Measurements from ENCODE around the gene ATP12A. TPM values are rescaled to one million over a fixed set of nuclear protein-coding genes. Genes with fewer than 3 reads are reported as not detected.
A peak's percentile ranks its signal among the peaks of the same experiment; 100 is the strongest.

The ATP12A gene
- total RNA-seq, 1 experiment from 2014 or later = not detected

DNA sequence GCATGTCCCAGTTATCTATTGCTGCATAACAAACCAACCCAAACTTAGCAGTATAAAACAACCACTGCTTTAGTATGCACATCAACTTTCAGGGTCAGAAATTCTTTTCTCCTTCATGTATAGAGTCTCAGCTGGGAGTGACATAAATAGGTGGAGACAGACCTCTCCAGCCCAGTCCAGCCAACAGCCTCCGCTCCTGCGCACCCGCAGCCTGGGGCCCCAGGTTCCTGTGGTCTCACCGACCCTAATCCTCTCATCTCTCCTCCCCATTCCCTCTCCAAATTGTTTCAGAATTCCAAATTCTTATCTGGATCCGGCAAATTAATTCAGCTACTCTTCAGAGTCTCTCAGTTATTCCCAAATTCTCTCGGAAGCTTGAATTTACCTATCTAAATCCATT lies 522 bp upstream of the ATP12A start:
- no peak overlapping the region for H2AFZ ChIP-seq (ENCODE audit: low read length)
- H3K9me3 ChIP-seq (ENCODE audit: low read length) = no peaks in the 10 kb centered on the region
- H3K9ac ChIP-seq (ENCODE audit: low read length) = no peak overlapping the region
- no peaks in the 10 kb centered on the region for H3K27me3 ChIP-seq (ENCODE audit: low read length)
- no peaks in the 10 kb centered on the region for H3K79me2 ChIP-seq (ENCODE audit: low read length)
- no peak overlapping the region for H3K4me3 ChIP-seq (ENCODE audit: low read length)
- H3K4me2 ChIP-seq (ENCODE audit: low read depth, low read length, poor library complexity, severe bottlenecking) = no peak overlapping the region
- H3K36me3 ChIP-seq (ENCODE audit: insufficient read depth, low read length) = no peaks in the 10 kb centered on the region
- H4K20me1 ChIP-seq (ENCODE audit: insufficient read depth, low read depth, low read length) = no peaks in the 10 kb centered on the region
- no peak for DNase-seq
- peaks cover 9% of the 10 kb centered on the region for H3K4me1 ChIP-seq (ENCODE audit: low read length)
- no peak overlapping the region for H3K27ac ChIP-seq (ENCODE audit: low read length)
- no peaks in the 10 kb centered on the region for H3K9me2 ChIP-seq (replicated peaks; ENCODE audit: insufficient read depth, low read length)

DNA sequence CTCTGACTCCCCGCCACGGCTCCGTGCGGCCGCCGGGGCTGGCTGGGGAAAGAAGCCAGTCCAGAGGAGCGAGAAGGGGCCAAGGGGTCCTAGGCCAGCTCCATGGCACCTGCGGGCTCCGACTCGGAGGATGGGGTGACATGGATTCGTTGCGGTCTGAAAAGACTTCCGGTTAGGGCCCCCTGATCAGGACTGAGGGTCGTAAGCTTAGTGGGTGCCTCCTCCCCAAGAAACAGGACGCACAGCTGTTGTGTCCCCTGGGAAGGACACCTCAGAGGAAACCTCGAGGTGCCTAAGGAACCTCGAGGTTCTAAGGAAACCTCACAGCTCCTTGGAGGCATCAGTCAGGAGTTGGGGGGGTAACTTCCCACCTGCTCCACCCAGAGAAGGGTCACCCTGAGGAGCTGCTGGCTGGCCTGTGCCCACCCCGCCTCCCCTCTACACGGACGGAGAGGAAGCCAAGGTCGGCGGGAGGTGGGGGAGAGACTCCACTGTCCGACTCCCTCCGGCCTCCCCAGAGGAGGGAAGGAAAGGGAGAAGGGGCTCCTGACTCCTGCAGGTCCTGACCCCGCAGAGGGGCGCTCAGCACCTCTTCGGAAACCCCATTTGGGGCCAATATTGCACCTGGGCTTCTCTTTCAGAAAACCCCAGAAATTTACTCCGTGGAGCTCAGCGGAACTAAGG lies 855 bp downstream of the ATP12A start:
- Histone ChIP-seq H3K4me2 (ENCODE audit: low read depth, low read length, poor library complexity, severe bottlenecking) (no peak overlapping the region), H2AFZ (ENCODE audit: low read length) (no peak overlapping the region), H3K4me3 (ENCODE audit: low read length) (no peak overlapping the region), H3K27me3 (ENCODE audit: low read length) (no peaks in the 10 kb centered on the region), H3K27ac (ENCODE audit: low read length) (no peak overlapping the region), H3K9ac (ENCODE audit: low read length) (no peak overlapping the region), H3K79me2 (ENCODE audit: low read length) (no peaks in the 10 kb centered on the region), H3K9me3 (ENCODE audit: low read length) (no peaks in the 10 kb centered on the region), H3K4me1 (ENCODE audit: low read length) (peaks cover 15% of the 10 kb centered on the region), H3K9me2 (replicated peaks; ENCODE audit: insufficient read depth, low read length) (no peaks in the 10 kb centered on the region), H4K20me1 (ENCODE audit: insufficient read depth, low read depth, low read length) (no peaks in the 10 kb centered on the region), H3K36me3 (ENCODE audit: insufficient read depth, low read length) (no peaks in the 10 kb centered on the region)
- no peak for DNase-seq

DNA sequence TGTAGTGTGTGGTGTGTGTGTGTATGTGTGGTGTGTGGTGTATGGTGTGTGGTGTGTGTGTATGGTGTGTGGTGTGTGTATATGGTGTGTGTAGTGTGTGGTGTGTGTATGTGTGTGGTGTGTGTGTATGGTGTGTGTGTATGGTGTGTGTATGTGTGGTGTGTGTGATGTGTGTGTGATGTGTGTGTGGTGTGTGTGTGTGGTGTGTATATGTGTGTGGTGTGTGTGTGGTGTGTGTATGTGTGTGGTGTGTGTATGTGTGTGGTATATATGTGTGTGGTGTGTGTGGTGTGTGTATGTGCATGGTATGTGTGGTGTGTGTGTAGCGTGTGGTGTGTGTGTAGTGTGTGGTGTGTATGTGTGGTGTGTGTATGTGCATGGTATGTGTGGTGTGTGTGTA lies 1.7 kb downstream of the ATP12A start:
- no peak overlapping the region for H3K9ac ChIP-seq (ENCODE audit: low read length)
- H3K4me2 ChIP-seq (ENCODE audit: low read depth, low read length, poor library complexity, severe bottlenecking) = no peak overlapping the region
- no peak for DNase-seq
- no peaks in the 10 kb centered on the region for H3K27me3 ChIP-seq (ENCODE audit: low read length)
- H3K4me3 ChIP-seq (ENCODE audit: low read length) = no peak overlapping the region
- no peaks in the 10 kb centered on the region for H3K79me2 ChIP-seq (ENCODE audit: low read length)
- H3K27ac ChIP-seq (ENCODE audit: low read length) = no peak overlapping the region
- H3K4me1 ChIP-seq (ENCODE audit: low read length) = peaks cover 15% of the 10 kb centered on the region
- H3K36me3 ChIP-seq (ENCODE audit: insufficient read depth, low read length) = no peaks in the 10 kb centered on the region
- no peaks in the 10 kb centered on the region for H3K9me3 ChIP-seq (ENCODE audit: low read length)
- H4K20me1 ChIP-seq (ENCODE audit: insufficient read depth, low read depth, low read length) = no peaks in the 10 kb centered on the region
- no peaks in the 10 kb centered on the region for H3K9me2 ChIP-seq (replicated peaks; ENCODE audit: insufficient read depth, low read length)
- H2AFZ ChIP-seq (ENCODE audit: low read length) = no peak overlapping the region

DNA sequence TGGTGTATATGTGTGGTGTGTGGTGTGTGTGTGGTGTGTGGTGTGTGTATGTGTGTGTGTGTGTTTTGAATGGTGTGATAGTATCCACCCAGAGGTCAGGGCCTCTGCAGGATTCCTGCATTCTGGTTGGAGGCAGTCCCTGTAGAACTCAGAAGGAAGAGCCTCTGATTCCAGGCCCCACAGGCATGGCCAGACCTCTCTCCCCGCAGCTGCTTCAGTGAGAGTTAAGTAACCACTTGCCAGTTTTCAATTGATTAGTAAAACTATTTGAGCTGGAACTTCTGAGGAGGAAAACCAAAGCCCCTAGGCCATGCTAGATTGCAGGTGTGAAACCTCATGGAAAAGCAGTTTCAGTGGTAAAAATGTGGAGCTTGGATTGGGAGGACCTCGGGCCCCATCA lies 2.1 kb downstream of the ATP12A start:
- Histone ChIP-seq H3K27me3 (ENCODE audit: low read length) (no peaks in the 10 kb centered on the region), H3K4me1 (ENCODE audit: low read length) (peaks cover 15% of the 10 kb centered on the region), H4K20me1 (ENCODE audit: insufficient read depth, low read depth, low read length) (no peaks in the 10 kb centered on the region), H3K9me2 (replicated peaks; ENCODE audit: insufficient read depth, low read length) (no peaks in the 10 kb centered on the region), H3K79me2 (ENCODE audit: low read length) (no peaks in the 10 kb centered on the region), H2AFZ (ENCODE audit: low read length) (no peak overlapping the region), H3K4me2 (ENCODE audit: low read depth, low read length, poor library complexity, severe bottlenecking) (no peak overlapping the region), H3K36me3 (ENCODE audit: insufficient read depth, low read length) (no peaks in the 10 kb centered on the region), H3K4me3 (ENCODE audit: low read length) (no peak overlapping the region), H3K9me3 (ENCODE audit: low read length) (no peaks in the 10 kb centered on the region), H3K9ac (ENCODE audit: low read length) (no peak overlapping the region), H3K27ac (ENCODE audit: low read length) (no peak overlapping the region)
- DNase-seq = no peak

DNA sequence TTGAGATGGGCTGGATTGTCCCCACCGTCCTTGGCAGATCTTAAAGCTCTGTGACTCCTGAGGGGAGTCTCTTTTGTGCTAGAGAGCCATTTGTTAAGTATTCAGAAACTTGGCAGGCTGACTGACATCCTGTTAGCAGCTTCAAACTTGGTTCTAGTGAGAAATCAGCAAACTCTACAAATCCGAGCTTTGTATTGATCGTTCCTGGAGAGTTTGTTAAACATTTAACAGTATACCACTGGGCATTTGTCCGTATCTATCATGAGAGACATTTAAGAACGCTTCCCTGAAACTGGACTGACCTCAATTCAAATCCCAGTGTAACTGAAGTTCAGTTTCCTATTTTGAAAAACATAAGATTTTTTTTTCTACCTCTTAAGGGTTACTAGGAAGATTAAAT lies 3.1 kb downstream of the ATP12A start:
- H3K9me2 ChIP-seq (replicated peaks; ENCODE audit: insufficient read depth, low read length) = no peaks in the 10 kb centered on the region
- H2AFZ ChIP-seq (ENCODE audit: low read length) = no peak overlapping the region
- H3K4me1 ChIP-seq (ENCODE audit: low read length) = peaks cover 15% of the 10 kb centered on the region
- H3K9me3 ChIP-seq (ENCODE audit: low read length) = no peaks in the 10 kb centered on the region
- H3K4me2 ChIP-seq (ENCODE audit: low read depth, low read length, poor library complexity, severe bottlenecking) = no peak overlapping the region
- no peaks in the 10 kb centered on the region for H3K79me2 ChIP-seq (ENCODE audit: low read length)
- H3K4me3 ChIP-seq (ENCODE audit: low read length) = no peak overlapping the region
- H4K20me1 ChIP-seq (ENCODE audit: insufficient read depth, low read depth, low read length) = no peaks in the 10 kb centered on the region
- H3K36me3 ChIP-seq (ENCODE audit: insufficient read depth, low read length) = no peaks in the 10 kb centered on the region
- H3K27ac ChIP-seq (ENCODE audit: low read length) = no peak overlapping the region
- H3K27me3 ChIP-seq (ENCODE audit: low read length) = no peaks in the 10 kb centered on the region
- H3K9ac ChIP-seq (ENCODE audit: low read length) = no peak overlapping the region
- no peak for DNase-seq

DNA sequence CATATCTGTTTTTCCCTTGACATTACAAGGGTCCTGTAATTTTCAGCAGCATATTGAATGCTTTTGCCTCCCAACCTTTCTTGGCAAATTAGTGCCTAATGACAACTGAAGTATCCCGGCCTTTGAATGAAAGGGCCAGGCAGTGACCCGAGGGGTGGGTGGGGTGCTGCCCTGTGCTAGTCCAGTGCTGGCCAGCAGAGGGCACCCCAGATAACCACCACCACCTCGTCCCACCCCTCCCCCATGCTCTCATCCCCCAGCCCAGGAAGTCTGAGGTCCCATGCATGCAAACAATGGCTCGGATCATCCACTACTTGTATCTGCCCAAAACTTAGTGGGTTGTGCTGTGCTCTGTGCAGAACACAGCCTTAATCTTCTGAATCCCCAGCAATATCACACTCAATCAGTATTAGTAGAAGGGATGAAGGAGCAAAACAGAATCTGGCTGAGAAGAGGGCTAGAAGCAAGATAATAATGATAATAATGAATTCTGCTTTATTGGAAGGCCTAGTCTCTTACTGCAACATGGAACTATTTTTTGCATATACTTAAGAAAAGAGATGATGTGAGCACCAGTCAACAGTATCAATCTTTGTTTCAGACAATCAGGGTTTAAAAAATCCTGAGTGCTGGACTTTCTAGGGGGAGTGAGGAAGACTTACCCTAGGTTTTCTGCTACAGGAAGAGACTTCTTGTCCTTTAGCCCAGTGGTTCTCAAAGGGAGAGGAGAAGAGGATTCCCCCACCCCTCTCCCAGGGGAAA lies 3.8 kb downstream of the ATP12A start:
- Histone ChIP-seq H3K9me2 (replicated peaks; ENCODE audit: insufficient read depth, low read length) (no peaks in the 10 kb centered on the region), H2AFZ (ENCODE audit: low read length) (no peak overlapping the region; the same call in 1 of the 2 replicates), H4K20me1 (ENCODE audit: insufficient read depth, low read depth, low read length) (no peaks in the 10 kb centered on the region), H3K4me3 (ENCODE audit: low read length) (no peak overlapping the region), H3K9me3 (ENCODE audit: low read length) (no peaks in the 10 kb centered on the region), H3K27me3 (ENCODE audit: low read length) (no peaks in the 10 kb centered on the region), H3K36me3 (ENCODE audit: insufficient read depth, low read length) (no peaks in the 10 kb centered on the region), H3K9ac (ENCODE audit: low read length) (no peak overlapping the region; the same call in 1 of the 2 replicates), H3K4me2 (ENCODE audit: low read depth, low read length, poor library complexity, severe bottlenecking) (no peak overlapping the region), H3K79me2 (ENCODE audit: low read length) (no peaks in the 10 kb centered on the region), H3K27ac (ENCODE audit: low read length) (no peak overlapping the region), H3K4me1 (ENCODE audit: low read length) (peaks cover 15% of the 10 kb centered on the region)
- DNase-seq = peak; percentile 83

DNA sequence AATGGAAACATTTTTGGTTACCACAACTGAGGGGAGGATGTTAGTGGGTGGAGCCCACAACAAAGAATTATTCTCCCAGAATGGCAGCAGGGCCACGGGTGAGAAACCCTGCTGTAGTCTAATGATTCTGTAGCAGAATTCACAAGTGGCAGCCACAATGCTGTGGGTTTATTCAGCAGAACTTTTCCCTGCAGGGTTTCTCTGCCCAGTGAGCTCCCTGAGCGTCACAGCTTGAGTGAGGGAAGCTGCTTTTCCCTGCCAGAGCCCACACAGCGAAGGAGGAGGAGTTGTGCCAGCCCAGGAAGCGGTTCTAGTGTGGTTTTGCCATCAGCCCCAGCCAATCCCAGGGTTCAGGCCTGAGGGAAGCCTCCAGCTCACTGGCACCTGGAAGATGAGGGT lies 4.4 kb downstream of the ATP12A start:
- Histone ChIP-seq H3K9me2 (replicated peaks; ENCODE audit: insufficient read depth, low read length) (no peaks in the 10 kb centered on the region), H3K36me3 (ENCODE audit: insufficient read depth, low read length) (no peaks in the 10 kb centered on the region), H4K20me1 (ENCODE audit: insufficient read depth, low read depth, low read length) (no peaks in the 10 kb centered on the region), H2AFZ (ENCODE audit: low read length) (no peak overlapping the region), H3K9me3 (ENCODE audit: low read length) (no peaks in the 10 kb centered on the region), H3K9ac (ENCODE audit: low read length) (no peak overlapping the region; the same call in 1 of the 2 replicates), H3K79me2 (ENCODE audit: low read length) (no peaks in the 10 kb centered on the region), H3K4me3 (ENCODE audit: low read length) (no peak overlapping the region), H3K4me1 (ENCODE audit: low read length) (peaks cover 15% of the 10 kb centered on the region), H3K4me2 (ENCODE audit: low read depth, low read length, poor library complexity, severe bottlenecking) (no peak overlapping the region), H3K27me3 (ENCODE audit: low read length) (no peaks in the 10 kb centered on the region), H3K27ac (ENCODE audit: low read length) (no peak overlapping the region)
- DNase-seq = no peak

DNA sequence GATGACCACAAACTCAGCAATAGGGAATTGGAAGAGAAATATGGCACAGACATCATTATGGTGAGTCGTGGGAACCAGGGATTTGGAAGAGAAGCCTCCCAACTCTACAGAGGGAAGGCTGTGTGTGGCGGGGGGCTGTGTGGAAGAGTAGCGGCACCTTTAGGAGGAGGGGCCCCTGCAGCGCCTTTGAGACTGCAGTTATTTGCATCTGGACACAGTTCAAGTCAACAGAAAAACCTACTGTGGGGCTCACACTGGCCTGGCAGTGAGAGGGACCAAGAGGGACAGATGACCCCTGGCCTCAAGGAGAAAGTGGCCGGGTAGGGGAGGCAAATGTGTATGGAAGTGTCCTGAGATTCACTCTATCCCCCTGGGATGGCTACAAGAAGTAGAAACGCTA lies 5.1 kb downstream of the ATP12A start:
- Histone ChIP-seq H3K9me2 (replicated peaks; ENCODE audit: insufficient read depth, low read length) (no peaks in the 10 kb centered on the region), H4K20me1 (ENCODE audit: insufficient read depth, low read depth, low read length) (no peaks in the 10 kb centered on the region), H3K4me3 (ENCODE audit: low read length) (no peak overlapping the region), H3K27me3 (ENCODE audit: low read length) (no peaks in the 10 kb centered on the region), H3K4me1 (ENCODE audit: low read length) (peaks cover 15% of the 10 kb centered on the region), H3K9ac (ENCODE audit: low read length) (no peak overlapping the region), H2AFZ (ENCODE audit: low read length) (no peak overlapping the region), H3K4me2 (ENCODE audit: low read depth, low read length, poor library complexity, severe bottlenecking) (no peak overlapping the region), H3K79me2 (ENCODE audit: low read length) (no peaks in the 10 kb centered on the region), H3K27ac (ENCODE audit: low read length) (no peak overlapping the region), H3K36me3 (ENCODE audit: insufficient read depth, low read length) (no peaks in the 10 kb centered on the region), H3K9me3 (ENCODE audit: low read length) (no peaks in the 10 kb centered on the region)
- no peak for DNase-seq
